Type B pancreatic cell (in vitro differentiated cells): ENCODE measurements around the gene SLC22A23. TPM values are rescaled to one million over a fixed set of nuclear protein-coding genes. Genes with fewer than 3 reads are reported as not detected.
A peak's percentile ranks its signal among the peaks of the same experiment; 100 is the strongest.

ENCODE experiments used
- DNase-seq: peaks from one replicate; pipeline ENCODE4 v3.0.0; 2021; ENCODE audit warnings: mixed read lengths; ENCODE audit not compliant: unreplicated experiment; ENCODE audit errors: extremely low spot score
- H3K27ac Mint-ChIP-seq: 2 replicates; pipeline ENCODE4 v1.8.0; 2021; ENCODE audit warnings: mild to moderate bottlenecking, mixed read lengths
- H3K27me3 Mint-ChIP-seq: 2 replicates; pipeline ENCODE4 v1.8.0; 2021; ENCODE audit warnings: mixed read lengths
- H3K36me3 Mint-ChIP-seq: 2 replicates; pipeline ENCODE4 v1.8.0; 2021; ENCODE audit warnings: mixed read lengths
- H3K4me1 Mint-ChIP-seq: one replicate; pipeline ENCODE4 v1.8.0; 2021; ENCODE audit warnings: mixed read lengths; ENCODE audit not compliant: unreplicated experiment
- H3K4me3 Mint-ChIP-seq: 2 replicates; pipeline ENCODE4 v1.8.0; 2021; ENCODE audit warnings: mild to moderate bottlenecking, mixed read lengths
- H3K9me3 Mint-ChIP-seq: 2 replicates; pipeline ENCODE4 v1.8.0; 2021; ENCODE audit warnings: mixed read lengths
- total RNA-seq: library from RNA; stranded (reverse); gene quantifications from 2 replicates; pipeline ENCODE4 v1.2.1, GENCODE V29; 2021; ENCODE audit warnings: low replicate concordance
- TF ChIP-seq, protein P1 (sequence below): fragments of 200-600 bp; sonication (generic); conservative IDR thresholded peaks from 2 replicates; pipeline ENCODE4 v1.5.0; 2021; ENCODE audit warnings: antibody characterized with exemption, mild to moderate bottlenecking

The SLC22A23 gene
- total RNA-seq, 1 donor from 2014 or later, result 36.6 TPM

GRCh38 chr6:3276174-3277167, 180.4 kb downstream of the SLC22A23 start:
- no peak for DNase-seq
- Mint-ChIP-seq H3K36me3 (peaks cover 16% of the 10 kb centered on the region), H3K9me3 (no peaks in the 10 kb centered on the region), H3K27ac (no peak overlapping the region), H3K27me3 (no peaks in the 10 kb centered on the region), H3K4me1 (peaks cover 16% of the 10 kb centered on the region), H3K4me3 (no peak overlapping the region)
- TF ChIP-seq, protein P1, sequence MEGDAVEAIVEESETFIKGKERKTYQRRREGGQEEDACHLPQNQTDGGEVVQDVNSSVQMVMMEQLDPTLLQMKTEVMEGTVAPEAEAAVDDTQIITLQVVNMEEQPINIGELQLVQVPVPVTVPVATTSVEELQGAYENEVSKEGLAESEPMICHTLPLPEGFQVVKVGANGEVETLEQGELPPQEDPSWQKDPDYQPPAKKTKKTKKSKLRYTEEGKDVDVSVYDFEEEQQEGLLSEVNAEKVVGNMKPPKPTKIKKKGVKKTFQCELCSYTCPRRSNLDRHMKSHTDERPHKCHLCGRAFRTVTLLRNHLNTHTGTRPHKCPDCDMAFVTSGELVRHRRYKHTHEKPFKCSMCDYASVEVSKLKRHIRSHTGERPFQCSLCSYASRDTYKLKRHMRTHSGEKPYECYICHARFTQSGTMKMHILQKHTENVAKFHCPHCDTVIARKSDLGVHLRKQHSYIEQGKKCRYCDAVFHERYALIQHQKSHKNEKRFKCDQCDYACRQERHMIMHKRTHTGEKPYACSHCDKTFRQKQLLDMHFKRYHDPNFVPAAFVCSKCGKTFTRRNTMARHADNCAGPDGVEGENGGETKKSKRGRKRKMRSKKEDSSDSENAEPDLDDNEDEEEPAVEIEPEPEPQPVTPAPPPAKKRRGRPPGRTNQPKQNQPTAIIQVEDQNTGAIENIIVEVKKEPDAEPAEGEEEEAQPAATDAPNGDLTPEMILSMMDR, result no peak

GRCh38 chr6:3273707-3274521, 182.9 kb downstream of the SLC22A23 start:
- H3K27ac Mint-ChIP-seq, result peak overlapping the region; percentile 48
- H3K9me3 Mint-ChIP-seq, result no peaks in the 10 kb centered on the region
- TF ChIP-seq, protein P1, result no peak
- no peak overlapping the region for H3K4me3 Mint-ChIP-seq
- peaks cover 27% of the 10 kb centered on the region for H3K36me3 Mint-ChIP-seq
- no peak for DNase-seq
- H3K27me3 Mint-ChIP-seq, result no peaks in the 10 kb centered on the region
- no peaks in the 10 kb centered on the region for H3K4me1 Mint-ChIP-seq

- TF ChIP-seq, protein P1, result no peak
- Mint-ChIP-seq H3K4me3 (no peak overlapping the region), H3K27me3 (no peaks in the 10 kb centered on the region), H3K36me3 (peaks cover 28% of the 10 kb centered on the region), H3K4me1 (no peaks in the 10 kb centered on the region), H3K27ac (no peak overlapping the region), H3K9me3 (no peaks in the 10 kb centered on the region)
- DNase-seq, result no peak
These were observed 183.8 kb downstream of the SLC22A23 start for GRCh38 chr6:3272911-3273547.

GRCh38 chr6:3271756-3272155, 185.1 kb downstream of the SLC22A23 start:
- Mint-ChIP-seq H3K36me3 (peaks cover 35% of the 10 kb centered on the region), H3K4me1 (peaks cover 6% of the 10 kb centered on the region), H3K9me3 (no peaks in the 10 kb centered on the region), H3K27ac (no peak overlapping the region), H3K4me3 (no peak overlapping the region), H3K27me3 (no peaks in the 10 kb centered on the region)
- DNase-seq, result no peak
- TF ChIP-seq, protein P1, result no peak

DNA sequence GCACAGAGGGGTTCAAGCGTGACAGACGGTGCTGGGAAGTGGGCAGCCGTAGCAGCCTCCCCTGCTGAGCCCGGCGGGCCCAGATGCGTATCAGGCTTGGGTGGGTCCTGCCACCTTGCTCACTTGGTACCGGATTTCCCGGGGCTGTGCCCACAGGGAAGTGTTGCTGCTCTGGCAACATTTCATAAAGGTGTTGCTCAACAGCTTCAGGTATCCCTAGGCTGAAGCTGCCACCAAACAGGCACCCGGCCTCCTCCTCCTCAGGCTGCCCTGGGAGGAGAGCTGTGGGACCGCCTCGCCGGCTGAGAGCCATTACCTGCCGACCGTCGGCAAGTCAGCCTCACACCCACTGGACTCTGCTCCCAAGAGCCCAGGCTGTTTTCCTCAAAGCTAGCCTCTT, 186.6 kb downstream of the SLC22A23 start:
- Mint-ChIP-seq H3K4me3 (no peak overlapping the region), H3K27ac (no peak overlapping the region), H3K9me3 (no peaks in the 10 kb centered on the region), H3K4me1 (peaks cover 6% of the 10 kb centered on the region), H3K36me3 (peaks cover 38% of the 10 kb centered on the region), H3K27me3 (no peaks in the 10 kb centered on the region)
- TF ChIP-seq, protein P1, result no peak
- no peak for DNase-seq
